ENCODE results near the gene CSF3R. TPM values are rescaled to one million over a fixed set of nuclear protein-coding genes. Genes with fewer than 3 reads are reported as not detected.
"Not testable (repeated sequence)": the region's sequence is repeated elsewhere in the genome, so short reads cannot be mapped to it uniquely, and the experiment has no call there.

The CSF3R gene
- total and polyA plus RNA-seq, 8 donors: 1.6 to 30.9 (median 12.7) TPM; not detected in 1

GRCh38 chr1:36479505-36480051, 3.1 kb downstream of the CSF3R start:
- 75 to 92% (median 83%) methylated on average over 2 of the region's 2 CpGs for WGBS, 5 donors
- no peak for TF ChIP-seq POLR2AphosphoS5 (IDR thresholded peaks at IDR 0.05)
- no peak for TF ChIP-seq EP300 (IDR thresholded peaks at IDR 0.05)
- TF ChIP-seq CTCF (IDR thresholded peaks at IDR 0.05): no peak
- TF ChIP-seq POLR2A (IDR thresholded peaks at IDR 0.05): no peak
- H3K4me1 ChIP-seq: peaks cover 0 to 12% (median 7%) of the 10 kb centered on the region in 4 donors
- no peak overlapping the region for H3K27ac ChIP-seq
- no peak for DNase-seq
- H3K36me3 ChIP-seq: no peaks in the 10 kb centered on the region
- H3K27me3 ChIP-seq: peaks cover 0 to 24% (median 0%) of the 10 kb centered on the region in 3 donors
- intact Hi-C loops (cut with DNase I; ENCODE audit: low total_unique reads): no loop called here
- H3K4me3 ChIP-seq: peak overlapping the region in 2 of 4 donors; percentile 31 to 35
- no peaks in the 10 kb centered on the region for H3K9me3 ChIP-seq

DNA sequence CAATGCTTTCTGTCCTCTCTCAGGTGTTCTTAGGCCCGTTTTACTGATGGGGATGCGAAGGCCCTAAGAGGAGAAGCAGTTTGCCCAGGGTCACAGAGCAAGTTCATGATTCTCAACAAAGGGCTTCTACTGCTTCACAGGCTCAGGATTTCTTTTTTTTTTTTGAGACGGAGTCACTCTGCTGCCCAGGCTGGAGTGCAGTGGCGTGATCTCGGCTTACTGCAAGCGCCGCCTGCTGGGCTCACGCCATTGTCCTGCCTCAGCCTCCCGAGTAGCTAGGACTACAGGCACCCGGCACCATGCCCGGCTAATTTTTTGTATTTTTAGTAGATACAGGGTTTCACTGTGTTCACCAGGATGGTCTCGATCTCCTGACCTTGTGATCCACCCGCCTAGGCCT, 5.1 kb downstream of the CSF3R start:
- 81 to 93% (median 89%) methylated on average over 11 to 13 of the region's 13 CpGs for WGBS, 5 donors
- H3K36me3 ChIP-seq; H3K4me3 ChIP-seq; DNase-seq; H3K27ac ChIP-seq; intact Hi-C loops (cut with DNase I; ENCODE audit: low total_unique reads); H3K9me3 ChIP-seq: not testable (repeated sequence)
- H3K4me1 ChIP-seq: peaks cover 0 to 11% (median 7%) of the 10 kb centered on the region in 4 donors
- H3K27me3 ChIP-seq: peaks cover 0 to 20% (median 0%) of the 10 kb centered on the region in 3 donors

DNA sequence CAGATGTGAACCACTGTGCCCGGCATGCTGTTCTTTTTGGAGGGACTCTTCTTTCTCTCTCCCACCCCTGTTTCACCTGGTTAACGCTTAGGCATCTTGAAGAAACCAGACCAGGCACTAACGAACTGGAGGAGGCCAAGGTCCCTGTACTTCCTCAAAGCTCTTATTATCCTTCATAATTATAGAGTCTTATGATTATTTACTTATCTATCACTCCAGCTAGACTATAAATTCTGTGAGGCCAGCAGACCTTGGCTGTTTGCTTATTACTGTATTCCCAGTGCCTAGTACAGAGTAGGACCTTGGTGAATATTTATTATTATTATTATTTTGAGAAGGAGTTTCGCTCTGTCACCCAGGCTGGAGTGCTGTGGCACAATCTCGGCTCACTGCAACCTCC, 5.8 kb downstream of the CSF3R start:
- intact Hi-C loops (cut with DNase I; ENCODE audit: low total_unique reads): no loop called here

DNA sequence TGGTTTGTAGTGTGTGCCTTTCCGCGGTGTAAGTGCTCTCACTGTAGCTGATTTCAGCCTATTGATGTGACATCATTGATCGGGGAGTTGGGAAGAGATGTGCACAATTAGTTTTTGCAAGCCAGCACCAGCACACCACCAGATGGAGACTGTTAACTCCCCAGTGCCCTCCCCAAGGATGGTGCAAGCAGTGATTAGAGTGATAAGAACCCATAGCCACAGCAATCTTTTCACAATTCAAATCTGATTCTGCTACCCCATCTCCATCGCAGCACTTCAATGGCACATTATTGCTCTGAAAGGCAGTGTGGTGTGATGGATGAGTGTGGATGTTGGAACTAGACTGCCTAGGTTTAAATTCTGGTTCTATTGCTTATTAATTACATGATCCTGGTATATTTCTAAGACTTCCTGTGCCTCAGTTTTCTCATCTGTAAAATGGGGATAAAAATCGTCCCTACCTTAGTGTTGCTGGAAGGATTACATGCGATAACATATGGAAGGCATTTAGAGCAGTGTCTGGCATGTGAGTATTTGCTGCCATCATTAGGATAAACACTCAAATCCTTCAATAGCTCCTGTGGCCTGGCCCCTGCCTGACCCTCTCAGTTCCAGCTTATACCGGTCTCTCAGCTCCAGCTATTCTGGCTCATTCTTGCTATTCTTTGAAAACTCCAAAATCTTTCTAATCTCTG, 6.7 kb downstream of the CSF3R start:
- Histone ChIP-seq H3K27me3 (peaks cover 0 to 10% (median 0%) of the 10 kb centered on the region in 3 donors), H3K36me3 (peaks cover 0 to 9% (median 0%) of the 10 kb centered on the region in 4 donors), H3K9me3 (no peaks in the 10 kb centered on the region), H3K4me1 (no peaks in the 10 kb centered on the region), H3K27ac (no peak overlapping the region), H3K4me3 (no peak overlapping the region)
- no peak for TF ChIP-seq CTCF (IDR thresholded peaks at IDR 0.05)
- no peak for DNase-seq
- intact Hi-C loops (cut with DNase I; ENCODE audit: low total_unique reads): no loop called here
- 78 to 93% (median 86%) methylated on average over 7 of the region's 7 CpGs for WGBS, 5 donors

More for the DNA sequence above, 5.8 kb downstream of the CSF3R start:
- DNase-seq: no peak
- TF ChIP-seq EP300 (IDR thresholded peaks at IDR 0.05): no peak
- no peak for TF ChIP-seq CTCF (IDR thresholded peaks at IDR 0.05)
- no peak for TF ChIP-seq POLR2AphosphoS5 (IDR thresholded peaks at IDR 0.05)
- TF ChIP-seq POLR2A (IDR thresholded peaks at IDR 0.05): no peak
- Histone ChIP-seq H3K4me3 (no peak overlapping the region), H3K27me3 (peaks cover 0 to 19% (median 0%) of the 10 kb centered on the region in 3 donors), H3K36me3 (peaks cover 0 to 3% (median 0%) of the 10 kb centered on the region in 4 donors), H3K9me3 (no peaks in the 10 kb centered on the region), H3K27ac (no peak overlapping the region), H3K4me1 (peaks cover 0 to 5% (median 5%) of the 10 kb centered on the region in 4 donors)
- 77 to 82% (median 79%) methylated on average over 5 of the region's 5 CpGs for WGBS, 5 donors

DNA sequence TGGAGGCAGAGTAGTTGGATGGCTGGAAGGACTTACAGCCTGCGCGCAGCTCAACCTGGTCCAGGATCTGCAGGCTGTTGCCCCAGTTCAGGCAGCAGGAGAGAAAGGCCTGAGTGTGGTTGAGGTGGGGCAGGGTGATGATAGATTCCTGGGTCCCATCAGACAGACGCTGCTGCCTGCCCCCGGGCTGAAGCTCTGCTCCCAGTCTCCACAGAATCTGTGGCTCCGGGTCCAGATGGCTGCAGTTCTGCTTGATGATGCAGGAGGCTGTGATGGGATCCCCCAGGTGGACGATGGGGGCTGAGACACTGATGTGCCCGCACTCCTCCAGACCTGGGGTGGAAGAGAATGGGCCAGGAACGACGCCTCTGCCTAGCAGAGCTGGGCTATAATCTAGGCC, 7.4 kb downstream of the CSF3R start:
- no peak for TF ChIP-seq CTCF (IDR thresholded peaks at IDR 0.05)
- no peak for DNase-seq
- H3K4me3 ChIP-seq: no peak overlapping the region
- 64 to 81% (median 72%) methylated on average over 8 to 9 of the region's 9 CpGs for WGBS, 5 donors
- peak overlapping the region in 1 of 5 donors; percentile 50 for H3K27ac ChIP-seq
- intact Hi-C loops (cut with DNase I; ENCODE audit: low total_unique reads): no loop called here
- peaks cover 0 to 4% (median 0%) of the 10 kb centered on the region in 3 donors for H3K27me3 ChIP-seq
- H3K36me3 ChIP-seq: peaks cover 0 to 9% (median 0%) of the 10 kb centered on the region in 4 donors
- H3K4me1 ChIP-seq: no peaks in the 10 kb centered on the region
- no peaks in the 10 kb centered on the region for H3K9me3 ChIP-seq

All from stomach (tissue), 9 donors.